H1 (cell line): ENCODE data around the gene LGR4. TPM values are rescaled to one million over a fixed set of nuclear protein-coding genes. Genes with fewer than 3 reads are reported as not detected.

Source experiments
- CTCF ChIA-PET: fragments of 300-600 bp; sonication (Branson Sonifier 250); formaldehyde crosslinking; loops from one replicate; lab custom pipeline; 2021; ENCODE audit not compliant: partially characterized antibody; lab: Charles Lee
- POLR2A ChIA-PET: fragments of 300-600 bp; sonication (Branson Sonifier 250); formaldehyde crosslinking; loops from one replicate; lab custom pipeline; 2021; ENCODE audit warnings: inconsistent platforms; ENCODE audit not compliant: partially characterized antibody; lab: Charles Lee
- DNase-seq, 2 experiments: peaks; one replicate each; pipeline versions ENCODE4 v3.0.0 to v3.0.0-alpha.2; 2010 to 2022; ENCODE audit warnings: low spot score in 2 of 2, low read depth in 1 of 2, mixed read lengths in 1 of 2
- FAIRE-seq: peaks from 2 replicates; lab custom pipeline; 2011; peaks lifted over from hg19 to GRCh38; lab: Jason Lieb, UNC
- H2AFZ ChIP-seq: 2 replicates; pipeline ENCODE4 v1.8.1; 2012; ENCODE audit warnings: low read length, inconsistent platforms
- H2AK5ac ChIP-seq: 2 replicates; pipeline ENCODE4 v1.6.1; 2013; ENCODE audit warnings: low read depth, low read length
- H2BK120ac ChIP-seq: replicated peaks from 2 replicates; pipeline ENCODE3; 2013; ENCODE audit warnings: low read depth, low read length, inconsistent platforms
- H2BK12ac ChIP-seq: 2 replicates; pipeline ENCODE4 v1.6.1; 2013; ENCODE audit warnings: low read depth, low read length
- H2BK15ac ChIP-seq: 2 replicates; pipeline ENCODE4 v1.6.1; 2013; ENCODE audit warnings: low read length
- H2BK20ac ChIP-seq: 2 replicates; pipeline ENCODE4 v1.6.1; 2013; ENCODE audit warnings: low read length
- H2BK5ac ChIP-seq: 2 replicates; pipeline ENCODE4 v1.6.1; 2013; ENCODE audit warnings: low read depth, low read length
- H3K14ac ChIP-seq: 2 replicates; pipeline ENCODE4 v1.6.1; 2013; ENCODE audit warnings: inconsistent platforms; ENCODE audit not compliant: insufficient read length
- H3K18ac ChIP-seq: 2 replicates; pipeline ENCODE4 v1.6.1; 2013; ENCODE audit warnings: low read length; ENCODE audit errors: extremely low read depth
- H3K23ac ChIP-seq: 2 replicates; pipeline ENCODE4 v1.6.1; 2013; ENCODE audit warnings: inconsistent platforms; ENCODE audit not compliant: insufficient read length
- H3K23me2 ChIP-seq: 2 replicates; pipeline ENCODE4 v1.6.1; 2013; ENCODE audit warnings: low read depth, low read length
- H3K27ac ChIP-seq: 2 replicates; pipeline ENCODE4 v1.6.1; 2011; ENCODE audit warnings: low read depth, low read length, inconsistent platforms
- H3K27me3 ChIP-seq, 4 experiments: replicated peaks in 1 of 4; 1 replicate in 1 of 4; 2 replicates in 3 of 4; pipeline versions ENCODE4 v1.6.1 to v1.8.1; 2011 to 2013; ENCODE audit warnings: low read length in 3 of 4, mild to moderate bottlenecking in 3 of 4, inconsistent platforms in 2 of 4, mixed read lengths in 2 of 4, moderate library complexity in 1 of 4; ENCODE audit not compliant: control insufficient read depth in 3 of 4, insufficient read depth in 3 of 4; ENCODE audit errors: extremely low read depth in 1 of 4
- H3K36me3 ChIP-seq, 4 experiments: 2 replicates each; pipeline versions ENCODE4 v1.6.1 to v1.8.1; 2011 to 2013; ENCODE audit warnings: mild to moderate bottlenecking in 4 of 4, low read length in 3 of 4, moderate library complexity in 2 of 4, control low read depth in 1 of 4, inconsistent platforms in 1 of 4; ENCODE audit not compliant: insufficient read depth in 4 of 4, control insufficient read depth in 2 of 4
- H3K4ac ChIP-seq: replicated peaks from 2 replicates; pipeline ENCODE3; 2013; ENCODE audit warnings: low read length, low read depth, mixed read lengths, inconsistent platforms; ENCODE audit not compliant: insufficient read length
- H3K4me1 ChIP-seq, 4 experiments: replicated peaks in 1 of 4; 1 replicate in 1 of 4; 2 replicates in 3 of 4; pipeline versions ENCODE4 v1.6.1 to v1.8.1; 2011 to 2013; ENCODE audit warnings: low read length in 3 of 4, inconsistent platforms in 2 of 4, mixed read lengths in 1 of 4; ENCODE audit not compliant: insufficient read depth in 4 of 4, control insufficient read depth in 3 of 4
- H3K4me2 ChIP-seq, 2 experiments: 2 replicates each; pipeline versions ENCODE4 v1.6.1 to v1.8.1; 2011 to 2013; ENCODE audit warnings: low read depth in 2 of 2, low read length in 2 of 2, control low read depth in 1 of 2, inconsistent platforms in 1 of 2, mild to moderate bottlenecking in 1 of 2; ENCODE audit not compliant: insufficient read depth in 1 of 2
- H3K4me3 ChIP-seq, 4 experiments: fragments of 200-600, 300-600 bp in 1 of 4; sonication (generic), shearing (Covaris generic), sonication (Bioruptor Twin) in 1 of 4; 2 replicates each; pipeline versions ENCODE4 v1.5.1 to v1.8.1; 2011 to 2016; ENCODE audit warnings: low read length in 4 of 4, low read depth in 3 of 4, control low read depth in 2 of 4, inconsistent platforms in 2 of 4, mild to moderate bottlenecking in 2 of 4, mixed read lengths in 1 of 4, moderate library complexity in 1 of 4; ENCODE audit not compliant: insufficient read depth in 2 of 4; ENCODE audit errors: extremely low read depth in 1 of 4
- H3K56ac ChIP-seq: replicated peaks from 2 replicates; pipeline ENCODE3; 2013; ENCODE audit warnings: low read depth, mild to moderate bottlenecking, mixed read lengths, low read length, inconsistent platforms; ENCODE audit not compliant: insufficient read length
- H3K79me1 ChIP-seq: 2 replicates; pipeline ENCODE4 v1.6.1; 2013; ENCODE audit warnings: low read depth, low read length, control low read depth
- H3K79me2 ChIP-seq, 2 experiments: 2 replicates each; pipeline versions ENCODE4 v1.6.1 to v1.8.1; 2012 to 2013; ENCODE audit warnings: low read length in 2 of 2, mild to moderate bottlenecking in 2 of 2, inconsistent platforms in 1 of 2; ENCODE audit not compliant: insufficient read depth in 2 of 2, control insufficient read depth in 1 of 2
- H3K9ac ChIP-seq, 4 experiments: replicated peaks in 1 of 4; 1 replicate in 1 of 4; 2 replicates in 3 of 4; pipeline versions ENCODE4 v1.6.1 to v1.8.1; 2011 to 2013; ENCODE audit warnings: low read depth in 3 of 4, low read length in 3 of 4, control low read depth in 2 of 4, mild to moderate bottlenecking in 2 of 4, moderate library complexity in 2 of 4, inconsistent platforms in 1 of 4; ENCODE audit errors: extremely low read depth in 1 of 4
- H3K9me3 ChIP-seq, 2 experiments: 2 replicates each; pipeline versions ENCODE4 v1.6.1 to v1.8.1; 2012 to 2013; ENCODE audit warnings: mild to moderate bottlenecking in 2 of 2, moderate library complexity in 2 of 2, control low read depth in 1 of 2, inconsistent platforms in 1 of 2, low read depth in 1 of 2, low read length in 1 of 2, mixed read lengths in 1 of 2; ENCODE audit not compliant: insufficient read depth in 2 of 2
- H4K20me1 ChIP-seq, 2 experiments: replicated peaks in 1 of 2; 2 replicates each; pipeline versions ENCODE3 to v1.8.1; 2011 to 2013; ENCODE audit warnings: inconsistent platforms in 2 of 2, low read length in 2 of 2, mild to moderate bottlenecking in 1 of 2; ENCODE audit not compliant: insufficient read depth in 2 of 2, control insufficient read depth in 1 of 2
- H4K5ac ChIP-seq: 2 replicates; pipeline ENCODE4 v1.6.1; 2013; ENCODE audit warnings: low read length, low read depth, mixed read lengths, inconsistent platforms; ENCODE audit not compliant: insufficient read length
- H4K8ac ChIP-seq: 2 replicates; pipeline ENCODE4 v1.8.0; 2013; ENCODE audit warnings: mild to moderate bottlenecking, moderate library complexity, low read length, inconsistent platforms; ENCODE audit not compliant: insufficient read depth; ENCODE audit errors: extremely low read depth
- H4K91ac ChIP-seq: replicated peaks from 2 replicates; pipeline ENCODE3; 2013; ENCODE audit warnings: low read length, mixed read lengths, inconsistent platforms; ENCODE audit not compliant: insufficient read length
- BRCA1 ChIP-seq: IDR thresholded peaks from 2 replicates; pipeline ENCODE4 v1.6.1; 2012; ENCODE audit warnings: low read depth, low read length, improper control_type of control experiment
- E2F6 ChIP-seq: IDR thresholded peaks from 2 replicates; pipeline ENCODE4 v1.6.1; 2012; ENCODE audit warnings: inconsistent platforms
- EZH2 ChIP-seq: fragments of 200-600 bp; sonication (generic); IDR thresholded peaks from 2 replicates; pipeline ENCODE4 v1.7.1; 2012; ENCODE audit warnings: low read depth, mild to moderate bottlenecking, moderate library complexity, low read length, inconsistent platforms; ENCODE audit not compliant: severe bottlenecking
- KDM4A ChIP-seq: IDR thresholded peaks from one replicate; pipeline ENCODE4 v1.7.1; 2012; ENCODE audit warnings: low read depth, mild to moderate bottlenecking, moderate library complexity, low read length, inconsistent platforms; ENCODE audit not compliant: severe bottlenecking
- NANOG ChIP-seq: IDR thresholded peaks from 2 replicates; pipeline ENCODE4 v1.6.1; 2011; ENCODE audit warnings: low read length, low read depth, mild to moderate bottlenecking, inconsistent platforms; ENCODE audit not compliant: insufficient read depth, poor library complexity, severe bottlenecking
- RNF2 ChIP-seq: fragments of 200-900, 300-1000 bp; sonication (generic); IDR thresholded peaks from 2 replicates; pipeline ENCODE4 v1.7.1; 2016; ENCODE audit warnings: borderline replicate concordance, low read depth, mild to moderate bottlenecking, antibody characterized with exemption, low read length; ENCODE audit not compliant: poor library complexity, severe bottlenecking; ENCODE audit errors: missing control alignments
- RXRA ChIP-seq: IDR thresholded peaks from 2 replicates; pipeline ENCODE4 v1.6.1; 2011; ENCODE audit warnings: low read depth, mild to moderate bottlenecking, low read length, moderate library complexity; ENCODE audit not compliant: insufficient read depth
- SAP30 ChIP-seq: fragments of 300-600 bp; sonication (generic); IDR thresholded peaks from 2 replicates; pipeline ENCODE4 v1.7.1; 2012; ENCODE audit warnings: low read length, moderate library complexity, mild to moderate bottlenecking, inconsistent platforms; ENCODE audit not compliant: insufficient read depth, insufficient replicate concordance
- SIN3A ChIP-seq, 2 experiments: IDR thresholded peaks in 1 of 2; conservative IDR thresholded peaks in 1 of 2; 2 replicates each; pipeline ENCODE4 v1.6.1; 2011 to 2012; ENCODE audit warnings: low read length in 2 of 2, improper control_type of control experiment in 1 of 2, low read depth in 1 of 2, mild to moderate bottlenecking in 1 of 2
- SP4 ChIP-seq: IDR thresholded peaks from 2 replicates; pipeline ENCODE4 v1.6.1; 2012; ENCODE audit warnings: low read length, inconsistent platforms
- ZNF274 ChIP-seq: IDR thresholded peaks from 2 replicates; pipeline ENCODE4 v1.7.0; 2012; ENCODE audit warnings: low read length, borderline replicate concordance; ENCODE audit errors: extremely low read depth
- WGBS, 2 experiments: shearing (Covaris generic) in 1 of 2; methylation state at CpG; one replicate each; pipeline versions ENCODE4 v1.1.6 to v1.1.7; 2013 to 2015; ENCODE audit warnings: low lambda C conversion rate in 2 of 2, mixed read lengths in 2 of 2, inconsistent platforms in 1 of 2, low coverage in 1 of 2, missing lambda C conversion rate in 1 of 2; ENCODE audit not compliant: insufficient replicate concordance in 2 of 2, insufficient coverage in 1 of 2, insufficient read length in 1 of 2; ENCODE audit errors: extremely low coverage in 1 of 2, missing lambda C conversion rate in 1 of 2; 5-methylcytosine and 5-hydroxymethylcytosine counted together
- polyA plus RNA-seq, 7 experiments: library from polyadenylated mRNA; depleted of rRNA in 3 of 7; stranded (reverse) in 5 of 7; unstranded in 2 of 7; fragments of >200 nt in 5 of 7; fragments of 200-250 nt in 2 of 7; gene quantifications; 1 replicate in 5 of 7; 2 replicates in 1 of 7; 4 replicates in 1 of 7; pipeline versions ENCODE4 v1.2.1 to v1.2.3, GENCODE V29; 2011 to 2013; ENCODE audit warnings: missing spikeins in 2 of 7, mixed read lengths in 2 of 7
- total RNA-seq: library from RNA; stranded (reverse); fragmentation: NEBNext Ultra II Directional; extraction: Animal tissue kit (Norgen Biotek cat#: 25700); gene quantifications from 2 replicates; pipeline ENCODE4 v1.2.1, GENCODE V29; 2021

LGR4 gene
- total and polyA plus RNA-seq, 2 of the 8 experiments (the other 6 are each of a cell fraction or from before 2014, with no cell fraction given) = 26.6 to 61.7 TPM

GRCh38 chr11:27356624-27357222 lies 115.9 kb downstream of the LGR4 start:
- Histone ChIP-seq H3K79me2 (peaks cover 0 to 7% of the 10 kb centered on the region in 2 experiments; a peak in 1 of 4 replicates), H2BK12ac (no peak overlapping the region), H3K36me3 (no peaks in the 10 kb centered on the region; a peak in 1 of 8 replicates), H3K27ac (no peak overlapping the region), H3K9me3 (no peaks in the 10 kb centered on the region), H2BK15ac (no peak overlapping the region), H3K4me1 (peaks cover 0 to 9% (median 3%) of the 10 kb centered on the region in 4 experiments; a peak in 3 of 7 replicates), H3K14ac (no peak overlapping the region), H4K20me1 (no peaks in the 10 kb centered on the region), H4K5ac (no peak overlapping the region), H3K18ac (no peak overlapping the region), H3K23ac (no peak overlapping the region), H2BK120ac (no peak overlapping the region), H2AK5ac (no peak overlapping the region), H2AFZ (no peak overlapping the region), H3K27me3 (no peaks in the 10 kb centered on the region), H2BK20ac (no peak overlapping the region), H3K4me3 (no peak overlapping the region), H4K8ac (no peak overlapping the region), H4K91ac (no peak overlapping the region), H3K56ac (no peak overlapping the region), H3K4ac (no peak overlapping the region), H3K9ac (no peak overlapping the region), H3K79me1 (no peaks in the 10 kb centered on the region), H3K4me2 (no peak overlapping the region), H3K23me2 (no peaks in the 10 kb centered on the region; the same call in 1 of the 2 replicates), H2BK5ac (no peak overlapping the region)
- no peak for TF ChIP-seq NANOG
- TF ChIP-seq BRCA1 = no peak
- TF ChIP-seq SP4 = no peak
- no peak for TF ChIP-seq SIN3A (conservative IDR thresholded peaks at IDR 0.05 in 1 of 2, IDR thresholded peaks at IDR 0.05 in 1 of 2; ENCODE audit: low read depth in 1 of 2, low read length in 2 of 2)
- TF ChIP-seq SAP30 = no peak
- TF ChIP-seq EZH2 = no peak
- TF ChIP-seq RNF2 = no peak
- TF ChIP-seq RXRA = no peak
- no peak for TF ChIP-seq ZNF274
- TF ChIP-seq KDM4A = no peak
- no peak for TF ChIP-seq E2F6
- ChIA-PET CTCF (interaction anchor here (0.9 to 1.3 kb wide), 3 partner anchors 60 to 173 kb away, joined by 3 to 7 read pairs (median 3); no protein-coding TSS in a partner anchor), POLR2A (no interaction called here)
- WGBS, 2 experiments = 87% methylated on average over 5 of the region's 5 CpGs; no CpG with 5 or more reads in 1 of the 2 experiments
- FAIRE-seq (no peak), DNase-seq (no peak)
